Fibroblast of lung (primary cell): ENCODE measurements around the gene CHN2. TPM values are rescaled to one million over a fixed set of nuclear protein-coding genes. Genes with fewer than 3 reads are reported as not detected.

Experiments
- DNase-seq, 2 donors: peaks; one replicate each; pipeline versions ENCODE4 v3.0.0 to v3.0.0-alpha.2; 2010; ENCODE audit warnings: low read depth in 2 of 2
- H2AFZ ChIP-seq: 2 replicates; pipeline ENCODE4 v1.5.1; 2012; ENCODE audit warnings: low read length, control low read depth, inconsistent platforms
- H3K27ac ChIP-seq: 2 replicates; pipeline ENCODE4 v1.5.1; 2011; ENCODE audit warnings: low read length, control low read depth; ENCODE audit not compliant: insufficient read depth
- H3K27me3 ChIP-seq: 2 replicates; pipeline ENCODE4 v1.5.1; 2011; ENCODE audit warnings: mild to moderate bottlenecking, low read length; ENCODE audit not compliant: control insufficient read depth, insufficient read depth
- H3K36me3 ChIP-seq: 2 replicates; pipeline ENCODE4 v1.5.1; 2011; ENCODE audit warnings: low read length; ENCODE audit not compliant: control insufficient read depth, insufficient read depth
- H3K4me1 ChIP-seq: 2 replicates; pipeline ENCODE4 v1.5.1; 2011; ENCODE audit warnings: low read length; ENCODE audit not compliant: control insufficient read depth, insufficient read depth; ENCODE audit errors: extremely low read depth
- H3K4me2 ChIP-seq: 2 replicates; pipeline ENCODE4 v1.5.1; 2011; ENCODE audit warnings: low read length, control low read depth; ENCODE audit not compliant: insufficient read depth; ENCODE audit errors: extremely low read depth
- H3K4me3 ChIP-seq, 4 experiments: fragments of 200-600 bp in 1 of 4; sonication (generic) in 1 of 4; replicated peaks in 1 of 4; 2 replicates each; pipeline ENCODE4 v1.5.1; 2011 to 2016; ENCODE audit warnings: low read length in 4 of 4, low read depth in 3 of 4, mild to moderate bottlenecking in 3 of 4, control low read depth in 2 of 4, inconsistent platforms in 1 of 4, mixed read lengths in 1 of 4; ENCODE audit not compliant: insufficient read depth in 1 of 4; ENCODE audit errors: control extremely low read depth in 1 of 4
- H3K79me2 ChIP-seq: 2 replicates; pipeline ENCODE4 v1.5.1; 2012; ENCODE audit warnings: mild to moderate bottlenecking, low read length, inconsistent platforms; ENCODE audit not compliant: control insufficient read depth, insufficient read depth
- H3K9ac ChIP-seq: 2 replicates; pipeline ENCODE4 v1.5.1; 2011; ENCODE audit warnings: mild to moderate bottlenecking, low read length, control low read depth; ENCODE audit not compliant: insufficient read depth
- H3K9me3 ChIP-seq: 2 replicates; pipeline ENCODE4 v1.5.1; 2012; ENCODE audit warnings: low read depth, low read length; ENCODE audit not compliant: control insufficient read depth, insufficient read depth
- H4K20me1 ChIP-seq: 2 replicates; pipeline ENCODE4 v1.5.1; 2011; ENCODE audit warnings: low read length; ENCODE audit not compliant: control insufficient read depth, insufficient read depth; ENCODE audit errors: extremely low read depth
- CTCF ChIP-seq, 2 donors: IDR thresholded peaks in 1 of 2; conservative IDR thresholded peaks in 1 of 2; 1 replicate in 1 of 2; 2 replicates in 1 of 2; pipeline ENCODE4 v1.5.1; 2011 to 2012; ENCODE audit warnings: low read length in 2 of 2, control low read depth in 1 of 2, inconsistent platforms in 1 of 2, low read depth in 1 of 2, mild to moderate bottlenecking in 1 of 2
- EZH2 ChIP-seq: IDR thresholded peaks from 2 replicates; pipeline ENCODE4 v1.5.1; 2012; ENCODE audit warnings: low read length, control low read depth, mild to moderate bottlenecking; ENCODE audit errors: missing control alignments
- polyA plus RNA-seq, 2 donors: library from polyadenylated mRNA; depleted of rRNA in 1 of 2; stranded (reverse) in 1 of 2; unstranded in 1 of 2; fragments of >200 nt; gene quantifications; 2 replicates each; pipeline ENCODE4 v1.2.1, GENCODE V29; 2011 to 2012; ENCODE audit warnings: missing spikeins in 1 of 2
- total RNA-seq: library from RNA; depleted of rRNA; stranded (reverse); fragments of >200 nt; gene quantifications from 2 replicates; pipeline ENCODE4 v1.2.1, GENCODE V29; 2014

CHN2 gene
- total and polyA plus RNA-seq, 2 donors (not counting 1 experiment from before 2014, with no cell fraction given), result 0.33 to 0.53 TPM

- Histone ChIP-seq H3K4me1 (no peaks in the 10 kb centered on the region), H3K9ac (no peak overlapping the region), H3K4me2 (no peak overlapping the region), H3K36me3 (no peaks in the 10 kb centered on the region), H3K9me3 (no peaks in the 10 kb centered on the region), H3K27me3 (no peaks in the 10 kb centered on the region), H3K4me3 (no peak overlapping the region), H2AFZ (no peak overlapping the region), H3K27ac (no peak overlapping the region), H4K20me1 (no peaks in the 10 kb centered on the region), H3K79me2 (no peaks in the 10 kb centered on the region)
- TF ChIP-seq EZH2 (no peak), CTCF (conservative IDR thresholded peaks at IDR 0.05 in 1 of 2, IDR thresholded peaks at IDR 0.05 in 1 of 2; ENCODE audit: low read depth in 1 of 2, low read length in 2 of 2) (no peak)
- no peak for DNase-seq
Measured at GRCh38 chr7:29217113-29217512, 22.5 kb downstream of the CHN2 start.

GRCh38 chr7:29224726-29225125 is 30.2 kb downstream of the CHN2 start:
- Histone ChIP-seq H3K27ac (no peak overlapping the region), H2AFZ (no peak overlapping the region), H3K4me1 (no peaks in the 10 kb centered on the region), H3K27me3 (no peaks in the 10 kb centered on the region), H3K36me3 (no peaks in the 10 kb centered on the region), H4K20me1 (no peaks in the 10 kb centered on the region), H3K79me2 (no peaks in the 10 kb centered on the region), H3K4me2 (no peak overlapping the region), H3K9ac (no peak overlapping the region), H3K9me3 (no peaks in the 10 kb centered on the region), H3K4me3 (no peak overlapping the region)
- DNase-seq, result peak in 1 of 2 donors; percentile 25
- TF ChIP-seq CTCF (conservative IDR thresholded peaks at IDR 0.05 in 1 of 2, IDR thresholded peaks at IDR 0.05 in 1 of 2; ENCODE audit: low read depth in 1 of 2, low read length in 2 of 2) (no peak), EZH2 (no peak)

GRCh38 chr7:29228289-29229011 is 33.9 kb downstream of the CHN2 start:
- no peak for DNase-seq
- Histone ChIP-seq H3K9me3 (no peaks in the 10 kb centered on the region), H3K36me3 (no peaks in the 10 kb centered on the region), H3K27me3 (no peaks in the 10 kb centered on the region), H3K79me2 (no peaks in the 10 kb centered on the region), H3K9ac (no peak overlapping the region), H3K4me2 (no peak overlapping the region), H3K4me3 (no peak overlapping the region), H3K4me1 (no peaks in the 10 kb centered on the region), H2AFZ (no peak overlapping the region), H4K20me1 (no peaks in the 10 kb centered on the region), H3K27ac (no peak overlapping the region)
- TF ChIP-seq CTCF (conservative IDR thresholded peaks at IDR 0.05 in 1 of 2, IDR thresholded peaks at IDR 0.05 in 1 of 2; ENCODE audit: low read depth in 1 of 2, low read length in 2 of 2) (no peak), EZH2 (no peak)
